Adrenal gland (tissue), 5 donors: ENCODE data around the gene C19orf53.

Experiments used
- POLR2A ChIP-seq, 2 donors: fragments of 450-650 bp; IDR thresholded peaks; one replicate each; pipeline ENCODE4 v1.6.1; 2017; ENCODE audit warnings: antibody characterized with exemption in 2 of 2, mild to moderate bottlenecking in 2 of 2, moderate library complexity in 1 of 2
- TF ChIP-seq, protein P1 (sequence below), 6 experiments: fragments of 450-650 bp in 4 of 6; fragments of 200-600 bp in 2 of 6; sonication (generic) in 1 of 6; IDR thresholded peaks; 1 replicate in 5 of 6; 2 replicates in 1 of 6; pipeline versions ENCODE4 v1.5.1 to v1.8.0; 2016 to 2021; ENCODE audit warnings: antibody characterized with exemption in 6 of 6, mild to moderate bottlenecking in 2 of 6, moderate library complexity in 1 of 6
- donor health status: DM: no; HTN: no; CAD: no.

DNA sequence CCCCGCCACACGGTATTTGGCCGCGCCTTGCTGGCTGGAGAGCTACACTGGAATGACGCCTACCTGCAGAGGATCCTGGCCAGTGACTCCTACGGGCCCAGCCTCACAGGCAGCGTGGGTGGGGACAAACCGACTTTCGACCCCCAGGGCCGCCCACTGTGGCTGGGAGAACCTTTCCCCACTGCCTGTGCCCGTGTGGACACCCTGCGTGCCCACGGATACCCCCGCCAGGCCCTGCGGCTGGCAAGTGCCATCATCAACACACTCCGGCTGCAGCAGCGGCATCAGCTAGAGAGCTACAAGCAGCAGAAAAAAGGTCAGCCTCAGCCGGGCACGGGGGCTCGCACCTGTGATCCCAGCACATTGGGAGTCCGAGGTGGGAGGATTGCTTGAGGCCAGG lies 40.3 kb downstream of the C19orf53 start:
- TF ChIP-seq, protein P1, sequence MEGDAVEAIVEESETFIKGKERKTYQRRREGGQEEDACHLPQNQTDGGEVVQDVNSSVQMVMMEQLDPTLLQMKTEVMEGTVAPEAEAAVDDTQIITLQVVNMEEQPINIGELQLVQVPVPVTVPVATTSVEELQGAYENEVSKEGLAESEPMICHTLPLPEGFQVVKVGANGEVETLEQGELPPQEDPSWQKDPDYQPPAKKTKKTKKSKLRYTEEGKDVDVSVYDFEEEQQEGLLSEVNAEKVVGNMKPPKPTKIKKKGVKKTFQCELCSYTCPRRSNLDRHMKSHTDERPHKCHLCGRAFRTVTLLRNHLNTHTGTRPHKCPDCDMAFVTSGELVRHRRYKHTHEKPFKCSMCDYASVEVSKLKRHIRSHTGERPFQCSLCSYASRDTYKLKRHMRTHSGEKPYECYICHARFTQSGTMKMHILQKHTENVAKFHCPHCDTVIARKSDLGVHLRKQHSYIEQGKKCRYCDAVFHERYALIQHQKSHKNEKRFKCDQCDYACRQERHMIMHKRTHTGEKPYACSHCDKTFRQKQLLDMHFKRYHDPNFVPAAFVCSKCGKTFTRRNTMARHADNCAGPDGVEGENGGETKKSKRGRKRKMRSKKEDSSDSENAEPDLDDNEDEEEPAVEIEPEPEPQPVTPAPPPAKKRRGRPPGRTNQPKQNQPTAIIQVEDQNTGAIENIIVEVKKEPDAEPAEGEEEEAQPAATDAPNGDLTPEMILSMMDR (IDR thresholded peaks at IDR 0.05): no peak
- no peak for TF ChIP-seq POLR2A (IDR thresholded peaks at IDR 0.05)
